B cell (primary cell): ENCODE measurements around the gene UBE2O. TPM values are rescaled to one million over a fixed set of nuclear protein-coding genes. Genes with fewer than 3 reads are reported as not detected.

Experiments
- ATAC-seq: fragments of 200-7000 bp; cut with Tn5 transposase; one replicate; pipeline ENCODE4 v1.10.0; 2021; ENCODE audit warnings: low read depth, mild to moderate bottlenecking, moderate number of reproducible peaks, moderate library complexity
- CTCF ChIA-PET: fragments of 350-600 bp; sonication (Branson Sonifier 250); formaldehyde crosslinking; loops from one replicate; lab custom pipeline; 2021; ENCODE audit warnings: antibody characterized with exemption, inconsistent platforms; lab: Charles Lee
- POLR2A ChIA-PET: fragments of 350-600 bp; sonication (Branson Sonifier 250); formaldehyde crosslinking; loops from one replicate; lab custom pipeline; 2021; ENCODE audit warnings: antibody characterized with exemption; lab: Charles Lee
- DNase-seq: peaks from one replicate; pipeline ENCODE4 v3.0.0; 2013
- H2AFZ ChIP-seq: 2 replicates; pipeline ENCODE4 v1.6.1; 2012; ENCODE audit warnings: mild to moderate bottlenecking, low read depth, low read length; ENCODE audit not compliant: insufficient read depth, poor library complexity, severe bottlenecking
- H3K27ac ChIP-seq, 2 donors: 1 replicate in 1 of 2; 2 replicates in 1 of 2; pipeline ENCODE4 v1.5.1; 2012 to 2013; ENCODE audit warnings: low read length in 2 of 2, mild to moderate bottlenecking in 2 of 2, moderate library complexity in 1 of 2
- H3K27me3 ChIP-seq, 4 experiments: fragments of 200-600 bp in 1 of 4; sonication (generic) in 1 of 4; replicated peaks in 1 of 4; 1 replicate in 2 of 4; 2 replicates in 2 of 4; pipeline versions ENCODE4 v1.6.1 to v1.7.0; 2013 to 2016; ENCODE audit warnings: low read length in 3 of 4, mild to moderate bottlenecking in 2 of 4, mixed read lengths in 1 of 4, moderate library complexity in 1 of 4; ENCODE audit not compliant: insufficient read depth in 4 of 4, control insufficient read depth in 3 of 4; ENCODE audit errors: control extremely low read depth in 1 of 4
- H3K36me3 ChIP-seq, 2 experiments: replicated peaks in 1 of 2; 1 replicate in 1 of 2; 2 replicates in 1 of 2; pipeline versions ENCODE4 v1.6.1 to v1.7.1; 2013; ENCODE audit warnings: low read length in 1 of 2; ENCODE audit not compliant: insufficient read depth in 2 of 2, control insufficient read depth in 1 of 2; ENCODE audit errors: control extremely low read depth in 1 of 2, extremely low read depth in 1 of 2
- H3K4me1 ChIP-seq, 2 donors: fragments of 200-600 bp in 1 of 2; sonication (generic) in 1 of 2; 1 replicate in 1 of 2; 2 replicates in 1 of 2; pipeline versions ENCODE4 v1.5.1 to v1.6.1; 2013 to 2017; ENCODE audit warnings: low read length in 2 of 2; ENCODE audit not compliant: control insufficient read depth in 2 of 2, insufficient read depth in 2 of 2
- H3K4me2 ChIP-seq: replicated peaks from 2 replicates; pipeline ENCODE3; 2012; ENCODE audit warnings: mild to moderate bottlenecking, low read depth, low read length; ENCODE audit not compliant: poor library complexity, severe bottlenecking
- H3K4me3 ChIP-seq, 5 experiments: fragments of 200-600 bp in 1 of 5; sonication (generic) in 1 of 5; 1 replicate in 3 of 5; 2 replicates in 2 of 5; pipeline versions ENCODE4 v1.5.1 to v1.7.0; 2011 to 2016; ENCODE audit warnings: low read length in 4 of 5, mild to moderate bottlenecking in 4 of 5, low read depth in 2 of 5, control low read depth in 1 of 5, moderate library complexity in 1 of 5; ENCODE audit not compliant: insufficient read depth in 1 of 5; ENCODE audit errors: control extremely low read depth in 1 of 5, extremely low read depth in 1 of 5
- H3K79me2 ChIP-seq: fragments of 200-600 bp; sonication (generic); one replicate; pipeline ENCODE4 v1.6.0; 2016; ENCODE audit warnings: low read length; ENCODE audit not compliant: control insufficient read depth, insufficient read depth
- H3K9ac ChIP-seq: fragments of 200-600 bp; sonication (generic); 2 replicates; pipeline ENCODE4 v1.6.1; 2017; ENCODE audit warnings: mild to moderate bottlenecking, low read length, moderate library complexity
- H3K9me3 ChIP-seq, 3 donors: one replicate each; pipeline versions ENCODE4 v1.6.1 to v1.7.1; 2013; ENCODE audit warnings: low read length in 2 of 3; ENCODE audit not compliant: control insufficient read depth in 2 of 3, insufficient read depth in 1 of 3; ENCODE audit errors: control extremely low read depth in 1 of 3
- H4K20me1 ChIP-seq: 2 replicates; pipeline ENCODE4 v1.6.0; 2012; ENCODE audit warnings: mild to moderate bottlenecking, low read length; ENCODE audit not compliant: insufficient read depth, control insufficient read depth, poor library complexity, severe bottlenecking
- H3K27ac Mint-ChIP-seq: one replicate; pipeline ENCODE4 v1.8.0; 2021; ENCODE audit warnings: mixed read lengths
- H3K27me3 Mint-ChIP-seq: one replicate; pipeline ENCODE4 v1.8.0; 2021; ENCODE audit warnings: mixed read lengths
- H3K4me1 Mint-ChIP-seq: one replicate; pipeline ENCODE4 v1.8.0; 2021; ENCODE audit warnings: mixed read lengths
- H3K4me3 Mint-ChIP-seq: one replicate; pipeline ENCODE4 v1.8.0; 2021; ENCODE audit warnings: mixed read lengths
- H3K9me3 Mint-ChIP-seq: one replicate; pipeline ENCODE4 v1.8.0; 2022; ENCODE audit warnings: mixed read lengths; ENCODE audit not compliant: insufficient read depth
- CTCF ChIP-seq: fragments of 200-600 bp; IDR thresholded peaks from one replicate; pipeline ENCODE4 v1.8.0; 2022; ENCODE audit warnings: antibody characterized with exemption, mild to moderate bottlenecking
- EZH2 ChIP-seq: IDR thresholded peaks from 2 replicates; pipeline ENCODE4 v1.6.1; 2012; ENCODE audit warnings: borderline replicate concordance, low read depth, mild to moderate bottlenecking, moderate library complexity, low read length; ENCODE audit not compliant: insufficient read depth, poor library complexity, severe bottlenecking
- WGBS: methylation state at CpG from one replicate; pipeline ENCODE4 v1.1.5; 2013; ENCODE audit warnings: missing lambda C conversion rate; ENCODE audit not compliant: insufficient coverage; 5-methylcytosine and 5-hydroxymethylcytosine counted together
- intact Hi-C: fragments of 100-400 bp; cut with micrococcal nuclease; formaldehyde crosslinking; loops from one replicate; pipeline ENCODE4 v1.10.0; 2022
- polyA plus RNA-seq: library from polyadenylated mRNA; depleted of rRNA; stranded (reverse); fragments of >200 nt; gene quantifications from 2 replicates; pipeline ENCODE4 v1.2.3, GENCODE V29; 2012
- total RNA-seq, 2 donors: library from RNA; stranded (reverse); fragments of 120-200 nt in 1 of 2; gene quantifications; 1 replicate in 1 of 2; 2 replicates in 1 of 2; pipeline versions ENCODE4 v1.2.3 to v1.2.4, GENCODE V29; 2013 to 2022

The UBE2O gene
- total and polyA plus RNA-seq, 2 donors (not counting 1 experiment from before 2014, with no cell fraction given) = 41.3 to 54.0 TPM

- Histone ChIP-seq H3K4me1 (peaks cover 26 to 29% of the 10 kb centered on the region in 2 donors), H3K9ac (peak within 1 kb of the TSS; percentile 70), H3K79me2 (no peaks in the 10 kb centered on the region), H3K9me3 (no peaks in the 10 kb centered on the region), H3K4me3 (peak within 1 kb of the TSS; percentile 40 to 71 (median 58)), H3K4me2 (peak within 1 kb of the TSS; percentile 100), H3K36me3 (no peaks in the 10 kb centered on the region), H3K27me3 (peaks cover 0 to 24% (median 8%) of the 10 kb centered on the region in 4 experiments), H4K20me1 (peaks cover 11% of the 10 kb centered on the region), H2AFZ (peak within 1 kb of the TSS; percentile 85), H3K27ac (no peak within 1 kb of the TSS)
- H3K27ac Mint-ChIP-seq = peak within 1 kb of the TSS; percentile 78
- H3K9me3 Mint-ChIP-seq = no peaks in the 10 kb centered on the region
- POLR2A ChIA-PET = interaction anchor here (0.6 to 1.5 kb wide), 5 partner anchors 18 to 115 kb away, joined by 3 to 4 read pairs (median 3); partner anchors contain the start of gene PRPSAP1
- ATAC-seq (peak; percentile 76), DNase-seq (peak; percentile 81)
- under 1% methylated on average over 118 of the region's 118 CpGs for WGBS
- peak within 1 kb of the TSS; percentile 84 for H3K4me3 Mint-ChIP-seq
- peaks cover 7% of the 10 kb centered on the region for H3K27me3 Mint-ChIP-seq
- peaks cover 17% of the 10 kb centered on the region for H3K4me1 Mint-ChIP-seq
- CTCF ChIA-PET = interaction anchor here (0.9 to 10.1 kb wide), 15 partner anchors 7 to 526 kb away, joined by 3 to 94 read pairs (median 5); partner anchors contain the start of genes PRPSAP1 and UBE2O
- no peak for TF ChIP-seq CTCF
- TF ChIP-seq EZH2 = peak; percentile 22
- intact Hi-C loops = loop anchor here (1.0 kb wide), 1 partner anchor 30 kb away; no protein-coding TSS in a partner anchor
Observed at GRCh38 chr17:76384222-76384986, 68.5 kb downstream of the UBE2O start, which contains the start of gene SPHK1. Gene SPHK1, plus strand, starts transcription at chr17:76384609. Its CDS starts 1,036 bp downstream, at chr17:76385645.
